Caco-2 (cell line): ENCODE results near the gene KRTAP27-1. TPM values are rescaled to one million over a fixed set of nuclear protein-coding genes. Genes with fewer than 3 reads are reported as not detected.

Source experiments
- BruUV-seq: library from RNA; stranded (reverse); fragments of 400-500 nt; replicated peaks from 2 replicates; lab custom pipeline; 2021; lab: Mats Ljungman, UMichigan
- CTCF ChIA-PET: fragments of 300-600 bp; sonication (Branson Sonifier 250); formaldehyde crosslinking; loops from one replicate; lab custom pipeline; 2022; ENCODE audit warnings: antibody characterized with exemption; lab: Charles Lee
- POLR2A ChIA-PET: fragments of 300-600 bp; sonication (Branson Sonifier 250); formaldehyde crosslinking; loops from one replicate; lab custom pipeline; 2022; ENCODE audit warnings: antibody characterized with exemption; lab: Charles Lee
- DNase-seq, 2 experiments: peaks; one replicate each; pipeline versions ENCODE4 v3.0.0 to v3.0.0-alpha.2; 2020 to 2022
- H3K27me3 ChIP-seq: replicated peaks from 2 replicates; pipeline ENCODE4 v1.6.0; 2011; ENCODE audit warnings: low read length; ENCODE audit not compliant: control insufficient read depth, insufficient read depth
- H3K36me3 ChIP-seq: 2 replicates; pipeline ENCODE4 v1.5.1; 2011; ENCODE audit warnings: low read length; ENCODE audit not compliant: control insufficient read depth, insufficient read depth
- H3K4me1 ChIP-seq: fragments of 250-450 bp; sonication (Bioruptor Pico); 2 replicates; pipeline ENCODE4 v1.5.1; 2020; ENCODE audit warnings: mild to moderate bottlenecking
- H3K4me3 ChIP-seq: 2 replicates; pipeline ENCODE4 v1.5.1; 2011; ENCODE audit warnings: low read depth, mild to moderate bottlenecking, control low read depth, low read length
- H3K9me3 ChIP-seq: fragments of 250-450 bp; sonication (Bioruptor Pico); 2 replicates; pipeline ENCODE4 v1.5.1; 2020; ENCODE audit warnings: mild to moderate bottlenecking, moderate library complexity
- H3K27ac Mint-ChIP-seq: one replicate; pipeline ENCODE4 v1.8.0; 2022; ENCODE audit warnings: mixed read lengths; ENCODE audit not compliant: unreplicated experiment
- H3K27me3 Mint-ChIP-seq: one replicate; pipeline ENCODE4 v1.8.0; 2022; ENCODE audit warnings: mixed read lengths; ENCODE audit not compliant: insufficient read depth, unreplicated experiment
- H3K36me3 Mint-ChIP-seq: one replicate; pipeline ENCODE4 v1.8.0; 2022; ENCODE audit warnings: mild to moderate bottlenecking, mixed read lengths; ENCODE audit not compliant: insufficient read depth, unreplicated experiment
- H3K4me1 Mint-ChIP-seq: one replicate; pipeline ENCODE4 v1.8.0; 2022; ENCODE audit warnings: low read depth, mixed read lengths; ENCODE audit not compliant: unreplicated experiment
- H3K4me3 Mint-ChIP-seq: one replicate; pipeline ENCODE4 v1.8.0; 2022; ENCODE audit warnings: mild to moderate bottlenecking, moderate library complexity, mixed read lengths; ENCODE audit not compliant: unreplicated experiment
- H3K9me3 Mint-ChIP-seq: one replicate; pipeline ENCODE4 v1.8.0; 2022; ENCODE audit warnings: mixed read lengths; ENCODE audit not compliant: unreplicated experiment
- CTCF ChIP-seq, 2 experiments: fragments of 200-600 bp in 1 of 2; IDR thresholded peaks; 1 replicate in 1 of 2; 2 replicates in 1 of 2; pipeline versions ENCODE4 v1.5.1 to v1.8.0; 2011 to 2022; ENCODE audit warnings: antibody characterized with exemption in 1 of 2, control low read depth in 1 of 2, inconsistent platforms in 1 of 2, low read depth in 1 of 2, low read length in 1 of 2, mild to moderate bottlenecking in 1 of 2, moderate library complexity in 1 of 2; ENCODE audit not compliant: insufficient read depth in 1 of 2, severe bottlenecking in 1 of 2, unreplicated experiment in 1 of 2
- intact Hi-C: fragments of 100-400 bp; cut with micrococcal nuclease; formaldehyde crosslinking; loops from one replicate; pipeline ENCODE4 v1.10.0; 2022; ENCODE audit not compliant: unreplicated experiment
- total RNA-seq: library from RNA; stranded (reverse); gene quantifications from 2 replicates; pipeline ENCODE4 v1.2.3, GENCODE V29; 2022

KRTAP27-1 gene
- total RNA-seq, 1 experiment from 2014 or later: not detected

GRCh38 chr21:30349572-30349971 is 12.1 kb upstream of the KRTAP27-1 start:
- BruUV-seq: no TSS peak
- DNase-seq: no peak
- H3K27ac Mint-ChIP-seq: no peak overlapping the region
- H3K36me3 Mint-ChIP-seq: no peaks in the 10 kb centered on the region
- no peak overlapping the region for H3K4me3 ChIP-seq
- no peaks in the 10 kb centered on the region for H3K9me3 ChIP-seq
- ChIA-PET POLR2A (no interaction called here), CTCF (interaction anchor here (0.8 to 1.2 kb wide), 3 partner anchors 8 to 59 kb away, joined by 3 to 4 read pairs (median 3); no protein-coding TSS in a partner anchor)
- TF ChIP-seq CTCF (IDR thresholded peaks at IDR 0.05; ENCODE audit: insufficient read depth in 1 of 2, low read depth in 1 of 2, low read length in 1 of 2, severe bottlenecking in 1 of 2, unreplicated experiment in 1 of 2): no peak
- no peaks in the 10 kb centered on the region for H3K4me1 ChIP-seq
- no peak overlapping the region for H3K4me3 Mint-ChIP-seq
- H3K27me3 Mint-ChIP-seq: peaks cover 8% of the 10 kb centered on the region
- no peaks in the 10 kb centered on the region for H3K36me3 ChIP-seq
- no peaks in the 10 kb centered on the region for H3K9me3 Mint-ChIP-seq
- H3K4me1 Mint-ChIP-seq: no peaks in the 10 kb centered on the region
- intact Hi-C loops: no loop called here
- H3K27me3 ChIP-seq: no peaks in the 10 kb centered on the region

- Histone ChIP-seq H3K4me1 (no peaks in the 10 kb centered on the region), H3K36me3 (no peaks in the 10 kb centered on the region), H3K9me3 (no peaks in the 10 kb centered on the region), H3K27me3 (no peaks in the 10 kb centered on the region), H3K4me3 (no peak within 1 kb of the TSS)
- CTCF ChIA-PET: no interaction called here
- no peak for DNase-seq
- POLR2A ChIA-PET: no interaction called here
- intact Hi-C loops: no loop called here
- Mint-ChIP-seq H3K4me3 (no peak within 1 kb of the TSS), H3K4me1 (no peaks in the 10 kb centered on the region), H3K27ac (no peak within 1 kb of the TSS), H3K27me3 (peaks cover 4% of the 10 kb centered on the region), H3K9me3 (no peaks in the 10 kb centered on the region), H3K36me3 (no peaks in the 10 kb centered on the region)
- no TSS peak for BruUV-seq
- TF ChIP-seq CTCF (IDR thresholded peaks at IDR 0.05; ENCODE audit: insufficient read depth in 1 of 2, low read depth in 1 of 2, low read length in 1 of 2, severe bottlenecking in 1 of 2, unreplicated experiment in 1 of 2): no peak
Observed at GRCh38 chr21:30348506-30348905, 11.0 kb upstream of the KRTAP27-1 start, which contains the start of gene KRTAP23-1. KRTAP23-1 (minus strand) TSS chr21:30348606; CDS start chr21:30348606, 0 bp downstream.

GRCh38 chr21:30345014-30345413 is 7.5 kb upstream of the KRTAP27-1 start:
- H3K9me3 Mint-ChIP-seq: no peaks in the 10 kb centered on the region
- BruUV-seq: no TSS peak
- no peak for TF ChIP-seq CTCF (IDR thresholded peaks at IDR 0.05; ENCODE audit: insufficient read depth in 1 of 2, low read depth in 1 of 2, low read length in 1 of 2, severe bottlenecking in 1 of 2, unreplicated experiment in 1 of 2)
- H3K4me1 ChIP-seq: no peaks in the 10 kb centered on the region
- H3K27ac Mint-ChIP-seq: no peak overlapping the region
- ChIA-PET POLR2A (no interaction called here), CTCF (no interaction called here)
- peaks cover 3% of the 10 kb centered on the region for H3K27me3 Mint-ChIP-seq
- no peaks in the 10 kb centered on the region for H3K4me1 Mint-ChIP-seq
- intact Hi-C loops: no loop called here
- no peaks in the 10 kb centered on the region for H3K9me3 ChIP-seq
- no peaks in the 10 kb centered on the region for H3K36me3 Mint-ChIP-seq
- no peak overlapping the region for H3K4me3 Mint-ChIP-seq
- H3K27me3 ChIP-seq: no peaks in the 10 kb centered on the region
- DNase-seq: no peak
- H3K36me3 ChIP-seq: no peaks in the 10 kb centered on the region
- no peak overlapping the region for H3K4me3 ChIP-seq
